ENCODE results near the gene SETD3. TPM values are rescaled to one million over a fixed set of nuclear protein-coding genes. Genes with fewer than 3 reads are reported as not detected.

Gene SETD3
- total and polyA plus RNA-seq, 2 experiments from 2014 or later, result 40.7 to 68.0 TPM

DNA sequence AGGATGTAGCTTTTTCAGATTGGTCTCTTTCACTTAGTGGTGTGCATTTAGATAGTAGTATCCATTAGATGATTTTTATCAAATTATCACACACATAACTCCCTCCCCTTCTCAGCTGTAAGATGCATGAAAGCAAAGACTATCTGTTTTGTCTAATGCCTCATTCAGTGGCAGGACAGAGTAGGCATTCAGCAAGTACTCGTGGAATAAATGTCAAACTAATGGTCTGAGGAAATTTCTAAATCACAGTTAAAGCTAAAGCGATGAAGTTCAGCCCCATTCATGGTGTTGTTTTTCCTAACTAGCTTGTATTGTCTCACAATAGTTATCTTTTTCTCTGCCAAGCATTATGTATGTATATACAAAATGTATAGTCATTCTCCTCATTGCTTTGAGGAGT is 16.7 kb upstream of the SETD3 start (continued):
- TF ChIP-seq REST (IDR thresholded peaks at IDR 0.05; ENCODE audit: unreplicated experiment) (no peak), CREB1 (CRISPR knock-in tag; IDR thresholded peaks at IDR 0.05; ENCODE audit: low read depth) (no peak), POLR2AphosphoS5 (IDR thresholded peaks at IDR 0.05; ENCODE audit: low read depth) (no peak), ZNF331 (CRISPR knock-in tag; IDR thresholded peaks at IDR 0.05; ENCODE audit: low read depth) (no peak), ETS1 (IDR thresholded peaks at IDR 0.05) (no peak), NANOG (IDR thresholded peaks at IDR 0.05; ENCODE audit: borderline replicate concordance) (no peak), STAT1 (IDR thresholded peaks at IDR 0.05; ENCODE audit: unreplicated experiment) (no peak), ZNF114 (CRISPR knock-in tag; IDR thresholded peaks at IDR 0.05) (no peak), EZH2 (IDR thresholded peaks at IDR 0.05; ENCODE audit: low read depth, unreplicated experiment) (no peak), JUNB (IDR thresholded peaks at IDR 0.05; ENCODE audit: unreplicated experiment) (no peak)

DNA sequence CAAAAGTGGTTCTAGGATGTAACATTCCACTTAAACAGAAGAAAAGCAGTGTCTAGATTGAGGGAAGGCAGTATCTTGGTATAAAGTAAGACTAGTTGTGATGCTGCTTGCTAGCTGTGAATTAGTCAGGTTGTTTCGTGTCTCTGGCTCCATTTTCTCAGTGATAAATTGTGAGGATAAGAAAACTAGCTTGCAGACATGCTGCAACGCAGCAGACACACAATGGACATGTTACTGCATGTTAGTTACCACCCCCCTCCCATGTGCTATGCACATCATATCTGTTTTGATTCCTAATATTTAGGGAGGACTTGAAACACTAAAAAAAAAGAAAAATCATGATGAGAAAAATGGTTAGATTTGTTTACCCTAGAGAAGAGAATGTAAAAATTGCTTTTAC is 3.4 kb upstream of the SETD3 start:
- no peaks in the 10 kb centered on the region; the same call in 2 of the 3 replicates for H3K36me3 Mint-ChIP-seq (ENCODE audit: low read depth)
- no peak for ATAC-seq

More for the DNA sequence above, 3.4 kb upstream of the SETD3 start:
- no peak for DNase-seq (ENCODE audit: low spot score)
- Histone ChIP-seq H3K9me2 (ENCODE audit: insufficient read depth) (no peaks in the 10 kb centered on the region), H3K27me3 (ENCODE audit: insufficient read depth) (no peaks in the 10 kb centered on the region), H2AFZ (no peak overlapping the region), H4K20me1 (replicated peaks; ENCODE audit: insufficient read depth) (peaks cover 59% of the 10 kb centered on the region), H3F3A (replicated peaks; ENCODE audit: low read depth) (no peaks in the 10 kb centered on the region), H3K4me1 (ENCODE audit: insufficient read depth) (peaks cover 11% of the 10 kb centered on the region), H3K36me3 (ENCODE audit: insufficient read depth) (no peaks in the 10 kb centered on the region), H3K4me3 (no peak overlapping the region), H3K27ac (ENCODE audit: low read depth) (no peak overlapping the region), H3K4me2 (no peak overlapping the region), H3K79me2 (replicated peaks; ENCODE audit: insufficient read depth) (peaks cover 87% of the 10 kb centered on the region)
- no peak for TF ChIP-seq REST (IDR thresholded peaks at IDR 0.05; ENCODE audit: unreplicated experiment)
- TF ChIP-seq, protein P1, sequence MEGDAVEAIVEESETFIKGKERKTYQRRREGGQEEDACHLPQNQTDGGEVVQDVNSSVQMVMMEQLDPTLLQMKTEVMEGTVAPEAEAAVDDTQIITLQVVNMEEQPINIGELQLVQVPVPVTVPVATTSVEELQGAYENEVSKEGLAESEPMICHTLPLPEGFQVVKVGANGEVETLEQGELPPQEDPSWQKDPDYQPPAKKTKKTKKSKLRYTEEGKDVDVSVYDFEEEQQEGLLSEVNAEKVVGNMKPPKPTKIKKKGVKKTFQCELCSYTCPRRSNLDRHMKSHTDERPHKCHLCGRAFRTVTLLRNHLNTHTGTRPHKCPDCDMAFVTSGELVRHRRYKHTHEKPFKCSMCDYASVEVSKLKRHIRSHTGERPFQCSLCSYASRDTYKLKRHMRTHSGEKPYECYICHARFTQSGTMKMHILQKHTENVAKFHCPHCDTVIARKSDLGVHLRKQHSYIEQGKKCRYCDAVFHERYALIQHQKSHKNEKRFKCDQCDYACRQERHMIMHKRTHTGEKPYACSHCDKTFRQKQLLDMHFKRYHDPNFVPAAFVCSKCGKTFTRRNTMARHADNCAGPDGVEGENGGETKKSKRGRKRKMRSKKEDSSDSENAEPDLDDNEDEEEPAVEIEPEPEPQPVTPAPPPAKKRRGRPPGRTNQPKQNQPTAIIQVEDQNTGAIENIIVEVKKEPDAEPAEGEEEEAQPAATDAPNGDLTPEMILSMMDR (conservative IDR thresholded peaks at IDR 0.05; ENCODE audit: low read depth in 2 of 2), result no peak
- TF ChIP-seq NANOG (IDR thresholded peaks at IDR 0.05; ENCODE audit: borderline replicate concordance), result no peak
- no peak for TF ChIP-seq ZNF114 (CRISPR knock-in tag; IDR thresholded peaks at IDR 0.05)
- TF ChIP-seq ETS1 (IDR thresholded peaks at IDR 0.05), result no peak
- TF ChIP-seq EZH2phosphoT487 (IDR thresholded peaks at IDR 0.05; ENCODE audit: unreplicated experiment), result no peak
- no peak for TF ChIP-seq ZNF331 (CRISPR knock-in tag; IDR thresholded peaks at IDR 0.05; ENCODE audit: low read depth)
- no peak for TF ChIP-seq POLR2AphosphoS5 (IDR thresholded peaks at IDR 0.05; ENCODE audit: low read depth)
- no peak overlapping the region for H3K27ac Mint-ChIP-seq
- peaks cover 11% of the 10 kb centered on the region; the same call in 2 of the 3 replicates for H3K4me1 Mint-ChIP-seq
- peaks cover 13% of the 10 kb centered on the region for H3K27me3 Mint-ChIP-seq (ENCODE audit: insufficient read depth, low read depth, poor library complexity)
- H3K4me3 Mint-ChIP-seq, result no peak overlapping the region; the same call in 2 of the 3 replicates
- no peaks in the 10 kb centered on the region for H3K9me3 Mint-ChIP-seq
